Inferior parietal cortex (tissue), 1 donor: ENCODE results near the gene TRIL.
A peak's percentile ranks its signal among the peaks of the same experiment; 100 is the strongest.

Experiments used
- DNase-seq: peaks from one replicate; pipeline ENCODE4 v3.0.0-alpha.2; 2016; ENCODE audit errors: extremely low spot score

Gene TRIL

DNA sequence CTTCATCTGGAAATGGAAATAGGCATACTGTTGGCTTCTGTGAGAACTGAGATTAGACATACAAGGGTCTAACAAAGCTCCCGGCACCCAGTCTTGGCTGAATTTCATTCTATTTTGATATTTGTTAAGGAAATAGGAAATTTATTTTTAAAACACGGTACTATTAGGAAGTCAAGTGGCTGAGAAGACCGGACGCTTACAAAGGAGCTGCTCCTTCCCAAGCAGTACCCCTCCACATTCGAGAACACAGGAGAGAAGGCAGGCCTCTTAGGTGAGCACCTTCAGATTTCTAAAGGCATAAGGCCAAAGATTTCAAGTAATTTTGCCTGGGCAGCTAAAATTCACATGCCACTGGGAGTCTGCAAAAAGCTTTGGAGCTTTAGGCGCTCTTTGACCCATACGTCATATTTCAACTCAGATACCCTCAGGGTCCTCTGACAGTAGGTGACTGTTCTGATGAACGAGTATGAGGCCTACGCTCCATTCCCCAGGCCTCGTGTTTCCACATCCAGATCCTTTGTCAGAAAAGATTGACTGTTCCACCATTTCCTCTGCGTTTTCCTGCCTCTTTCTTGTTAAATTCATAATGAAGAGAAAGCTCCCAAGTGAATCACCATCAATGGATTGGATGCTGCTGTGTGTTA, 17.3 kb downstream of the TRIL start:
- DNase-seq: no peak

DNA sequence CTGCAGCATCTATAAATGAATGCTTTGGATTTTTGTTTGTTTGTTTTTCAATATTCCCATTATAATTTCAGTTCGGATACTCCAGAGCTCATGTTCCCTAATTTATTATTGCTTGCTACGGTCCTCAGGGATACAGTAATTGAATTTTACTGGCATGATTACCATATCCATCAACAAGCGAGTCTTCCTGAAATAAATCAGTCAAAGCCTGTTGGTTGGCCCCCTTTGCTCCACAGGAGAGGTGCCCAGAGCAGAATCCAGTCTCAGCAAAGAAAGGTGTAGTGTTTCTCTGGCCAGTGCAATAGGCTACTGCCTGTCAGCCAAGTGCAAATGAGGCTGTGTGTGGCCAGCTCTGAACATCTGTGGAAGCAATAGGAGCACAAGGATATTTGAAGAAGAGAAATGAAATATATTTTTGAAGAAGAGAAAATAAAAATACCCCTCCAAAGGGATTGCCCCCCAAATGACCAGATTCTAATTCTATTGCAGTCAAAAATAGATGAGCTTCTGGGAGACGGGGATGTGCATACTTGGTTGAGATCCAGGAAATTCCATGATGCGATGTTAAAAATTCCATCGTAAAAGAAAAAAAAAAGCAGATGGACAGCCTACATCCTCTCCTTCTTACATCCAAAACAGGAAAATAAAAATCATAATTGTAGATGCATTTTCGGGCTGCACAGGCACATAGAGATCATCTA, 18.1 kb downstream of the TRIL start:
- no peak for DNase-seq

DNA sequence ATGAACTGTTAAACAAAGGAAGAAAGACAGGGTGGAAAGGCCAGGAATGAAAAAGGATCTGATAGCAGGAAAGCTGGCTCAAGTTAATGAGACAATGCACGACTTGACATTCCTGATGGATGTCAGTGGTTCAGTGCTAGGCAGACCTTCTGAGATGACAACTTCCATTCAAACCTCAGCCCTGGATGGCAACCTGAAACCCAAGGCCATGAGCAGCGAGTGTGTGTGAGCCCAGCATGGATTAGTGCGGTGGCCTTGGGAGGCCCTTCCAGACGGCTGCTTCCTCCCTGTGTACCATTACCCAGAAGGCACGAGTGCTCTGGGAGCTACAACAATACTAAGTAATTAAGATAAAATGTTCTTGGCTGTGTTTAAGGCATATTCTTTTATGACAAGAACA, 18.8 kb downstream of the TRIL start:
- DNase-seq: no peak

DNA sequence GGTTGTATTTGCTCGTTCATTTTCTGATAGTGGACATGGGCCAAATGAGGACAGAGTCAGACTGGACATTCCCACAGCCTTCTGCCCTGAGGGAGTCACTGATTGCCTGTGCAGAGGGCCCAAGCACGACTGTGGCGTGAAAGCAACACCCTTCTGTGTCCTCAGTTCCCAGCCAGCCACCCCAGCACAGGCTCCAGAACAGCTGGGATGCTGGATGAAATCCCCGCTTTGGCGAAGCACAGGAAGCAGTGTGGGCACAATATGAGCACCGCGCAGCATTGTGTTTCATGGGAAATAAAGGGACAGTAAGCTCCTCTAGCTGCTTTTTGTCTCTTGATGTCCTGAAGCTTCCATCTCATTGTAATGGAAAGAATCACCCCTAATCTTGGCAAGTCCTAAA, 20.5 kb downstream of the TRIL start:
- DNase-seq: no peak

DNA sequence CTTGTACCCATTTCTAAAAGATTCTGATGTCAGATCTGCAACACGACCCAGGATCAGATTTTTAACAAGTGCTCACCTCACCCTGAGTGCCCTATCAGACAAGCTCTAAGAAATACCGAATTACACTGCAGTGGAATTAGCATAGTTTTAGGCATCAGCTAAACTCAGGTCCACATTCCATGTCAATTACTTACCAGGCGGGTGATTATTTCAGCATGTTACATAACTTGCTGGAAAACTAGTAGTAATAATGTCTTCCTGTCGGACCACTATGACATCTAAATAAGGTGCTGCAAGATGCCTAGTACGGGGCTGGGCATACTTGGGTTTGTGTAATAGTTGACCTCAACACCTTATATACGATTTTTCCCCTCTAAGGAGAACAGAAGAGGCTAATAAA, 21.0 kb downstream of the TRIL start:
- no peak for DNase-seq

DNA sequence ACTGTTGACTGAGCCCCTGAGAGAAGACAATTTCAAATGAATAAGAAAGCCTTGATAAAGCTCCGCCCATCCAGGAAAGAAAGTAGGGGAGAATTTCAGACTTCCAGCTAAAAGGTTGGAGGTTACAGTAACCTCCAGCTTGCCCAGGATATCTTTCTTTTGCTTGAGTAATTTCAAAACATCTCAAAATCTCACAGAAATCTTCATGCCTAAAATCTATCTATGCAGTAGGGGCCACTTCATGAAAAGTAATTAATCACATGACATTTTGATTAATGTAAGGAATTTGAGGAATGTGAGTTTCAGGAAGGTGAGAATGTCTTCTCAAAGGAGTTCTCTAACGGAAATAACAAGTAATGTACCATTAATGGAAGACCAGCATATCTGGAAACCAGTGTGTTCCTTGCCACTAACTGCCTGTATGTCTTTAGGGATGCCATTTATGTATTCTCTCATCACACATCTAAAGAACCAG, 24.2 kb downstream of the TRIL start:
- DNase-seq: no peak

DNA sequence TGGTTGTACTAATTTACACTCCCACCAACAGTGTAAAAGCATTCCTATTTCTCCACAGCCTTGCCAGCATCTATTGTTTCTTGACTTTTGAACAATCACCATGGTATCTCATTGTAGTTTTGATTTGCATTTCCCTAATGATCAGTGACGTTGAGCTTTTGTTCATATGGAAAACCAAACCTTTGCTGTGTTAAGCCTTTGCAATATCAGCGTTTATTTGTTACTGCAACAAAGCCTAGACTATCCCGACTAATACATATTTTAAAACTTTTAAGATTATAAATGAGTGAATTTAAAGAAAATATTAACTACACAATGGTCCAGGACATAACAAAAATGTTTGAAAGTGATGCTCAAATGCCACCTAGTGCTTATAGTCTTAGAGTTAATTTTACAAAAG, 26.6 kb downstream of the TRIL start:
- DNase-seq: no peak

DNA sequence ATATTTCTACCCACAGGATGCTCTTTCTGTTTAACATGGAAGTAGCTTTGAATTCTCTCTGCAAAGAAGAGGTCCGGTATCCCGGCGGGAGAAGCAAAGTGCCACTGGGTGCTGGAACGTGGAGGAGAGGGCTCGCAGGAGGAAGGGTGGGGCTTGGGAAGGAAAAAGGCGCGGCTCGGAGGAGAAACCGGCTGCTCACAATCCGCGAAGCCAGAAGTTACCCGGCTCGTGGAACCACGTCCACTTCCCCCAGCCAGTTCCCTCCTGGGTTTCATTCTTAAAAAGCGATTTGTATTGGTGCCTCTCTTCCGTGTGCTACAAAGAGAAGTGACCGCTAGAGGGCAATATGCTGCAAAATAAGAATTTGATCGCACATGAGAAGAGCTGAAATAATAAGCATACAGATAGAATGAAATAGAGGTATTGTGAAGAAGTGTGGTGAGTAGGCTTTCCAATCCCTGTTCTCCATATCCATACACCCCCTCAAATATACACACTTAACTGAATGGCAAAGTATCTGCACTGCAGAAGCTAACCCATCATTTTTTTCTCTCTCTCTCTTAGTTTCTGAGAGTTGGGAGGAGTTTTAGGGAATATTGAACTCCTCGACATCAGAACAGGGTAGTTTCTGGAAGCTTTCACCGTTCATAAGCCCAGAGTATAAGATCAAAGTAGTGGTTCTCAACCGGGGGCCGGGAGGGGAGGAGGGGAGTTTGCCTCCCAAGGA, 31.1 kb downstream of the TRIL start:
- peak; percentile 95 for DNase-seq

DNA sequence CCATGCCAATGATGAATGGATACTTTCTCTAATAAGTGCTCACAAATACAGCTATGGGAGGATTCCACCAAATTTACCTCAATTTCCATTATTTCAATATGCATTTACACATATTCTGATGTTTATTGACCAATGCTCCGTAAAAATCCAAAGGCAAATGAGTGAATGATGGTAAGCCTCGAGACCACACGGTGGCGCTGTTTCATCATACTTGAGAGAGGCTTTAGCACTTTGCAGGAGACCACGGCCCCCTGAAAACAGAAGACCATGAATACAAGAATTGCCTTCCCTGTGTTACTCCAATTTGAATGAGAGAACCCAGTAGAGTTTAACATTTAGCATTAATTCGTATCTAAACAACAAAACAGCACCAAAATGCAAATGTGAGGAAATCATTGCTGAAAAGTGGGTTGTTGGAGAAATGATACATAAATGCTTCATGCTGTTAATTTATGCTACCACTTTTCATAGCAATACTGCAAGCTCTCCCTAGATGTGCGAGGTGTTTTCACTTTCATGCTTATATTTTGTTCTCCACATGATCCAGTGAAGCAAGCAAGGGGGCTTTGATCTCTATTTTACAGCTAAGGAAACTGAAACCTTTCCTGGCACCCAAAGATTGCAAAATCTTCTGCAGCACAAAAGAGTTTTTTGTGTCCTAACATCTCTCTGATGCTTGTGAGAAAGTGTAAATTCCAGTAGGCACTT, 35.4 kb downstream of the TRIL start:
- DNase-seq: peak; percentile 96

DNA sequence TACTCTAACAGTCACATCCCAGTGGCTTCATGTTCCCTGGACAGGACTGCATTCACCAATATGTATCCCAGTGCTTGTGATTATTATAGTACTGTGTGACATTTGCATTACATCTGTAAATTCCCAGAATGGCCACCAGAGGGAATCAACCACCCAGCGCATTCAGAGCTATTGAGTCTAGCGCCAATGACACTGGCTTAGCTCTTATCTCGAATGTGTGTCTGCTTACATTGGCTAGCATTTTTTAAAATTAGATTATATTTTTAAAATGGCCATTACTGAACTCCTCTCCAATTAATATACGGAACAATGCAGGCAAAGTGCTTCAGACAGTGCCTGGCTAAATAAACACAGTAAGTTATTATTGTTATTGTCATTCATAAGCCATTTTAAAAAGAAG, 36.3 kb downstream of the TRIL start:
- DNase-seq: peak; percentile 87

DNA sequence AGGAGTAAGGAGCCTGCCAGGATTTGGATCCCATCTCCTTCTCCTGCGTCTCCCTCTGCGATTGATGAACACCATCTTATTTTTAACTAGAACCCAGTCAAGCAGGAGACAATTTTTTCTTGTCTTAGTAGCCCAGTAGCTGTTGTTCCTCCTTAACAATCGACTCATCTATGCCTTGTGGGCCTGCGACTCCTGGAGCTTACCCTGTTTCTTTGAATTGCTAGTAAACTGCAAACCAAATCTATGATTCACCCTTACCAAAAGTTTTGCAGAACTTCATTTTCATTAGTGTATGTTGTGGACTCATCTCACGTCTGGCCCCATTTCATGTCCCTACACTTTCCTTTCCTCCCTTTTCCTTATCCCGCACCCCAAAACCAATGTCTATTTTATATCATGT, 37.7 kb downstream of the TRIL start:
- no peak for DNase-seq

DNA sequence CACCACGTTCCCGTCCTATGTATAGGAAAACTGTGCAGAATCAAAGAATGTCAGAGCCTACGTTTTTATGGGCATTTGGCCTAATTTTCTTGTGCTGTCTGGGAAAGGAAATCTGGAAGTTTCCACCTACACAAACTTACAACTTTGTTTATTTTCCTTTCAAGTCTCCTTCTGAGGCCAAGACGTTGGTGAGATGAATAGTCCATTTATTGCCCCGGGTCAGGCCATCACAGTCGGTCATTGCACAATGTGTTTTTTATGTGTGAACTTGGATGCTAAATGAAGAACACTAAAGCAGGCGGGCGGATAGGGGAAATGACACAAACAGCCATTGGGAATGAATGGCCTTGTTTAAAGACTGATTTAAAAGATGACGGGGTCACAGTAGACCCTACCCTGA, 38.6 kb downstream of the TRIL start:
- DNase-seq: peak; percentile 22

DNA sequence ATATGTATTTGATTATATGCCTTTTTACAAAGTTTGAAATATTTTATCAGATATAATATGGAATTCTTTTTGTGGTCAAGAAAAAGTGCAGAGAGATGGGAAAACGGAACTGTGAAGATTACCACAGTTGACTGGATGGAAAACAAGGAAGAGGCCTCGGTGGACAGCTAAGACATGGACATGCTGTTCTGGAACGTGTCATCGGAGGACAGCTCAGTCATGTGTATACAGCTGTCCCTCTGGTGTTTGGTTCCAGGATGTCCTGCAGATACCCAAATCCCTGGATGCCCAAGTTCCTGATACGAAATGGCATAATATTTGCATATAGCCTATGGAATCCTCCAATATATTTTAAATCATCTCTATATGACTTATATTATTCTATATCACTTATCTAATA, 49.4 kb downstream of the TRIL start:
- no peak for DNase-seq

DNA sequence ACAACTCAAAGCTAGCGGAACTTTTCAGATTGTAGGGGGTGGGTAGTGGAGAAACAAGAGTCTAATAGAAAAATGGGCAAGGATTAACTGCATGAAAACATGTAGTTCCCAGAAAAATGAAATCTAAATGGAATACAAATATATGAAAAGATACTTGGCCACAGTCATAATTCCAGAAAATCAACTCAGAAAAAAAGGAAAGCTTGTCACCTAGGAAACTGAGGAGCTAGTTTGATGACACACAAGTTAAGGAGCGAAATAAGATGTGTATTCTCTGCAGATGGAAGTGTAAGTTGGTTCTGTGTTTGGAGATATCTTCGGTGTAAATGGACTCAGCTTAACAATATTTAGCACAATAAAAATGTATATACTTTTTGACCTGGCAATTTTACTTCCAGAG, 52.7 kb downstream of the TRIL start:
- DNase-seq: no peak

DNA sequence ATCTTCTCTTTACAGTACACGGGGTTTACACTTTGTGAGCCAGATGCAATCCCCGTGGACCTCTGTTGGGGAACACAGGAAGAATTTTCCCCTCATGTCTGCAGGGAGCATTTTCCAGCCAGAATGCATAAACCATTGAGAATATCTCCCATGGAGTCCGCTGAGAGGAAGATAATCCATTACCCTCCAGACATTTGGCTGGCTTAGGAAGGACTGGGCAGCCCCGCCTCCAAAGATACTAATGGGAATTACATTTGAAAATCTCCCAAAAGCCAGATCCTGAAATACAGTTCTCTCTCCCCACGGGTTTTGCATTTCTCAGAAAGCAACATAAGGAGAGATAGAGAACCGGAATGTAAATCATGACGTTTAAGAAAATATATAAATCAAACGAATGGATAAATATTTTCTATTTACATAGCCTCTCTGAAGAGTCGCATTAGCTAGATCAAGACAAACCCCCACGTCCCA, 53.5 kb downstream of the TRIL start:
- DNase-seq: no peak

DNA sequence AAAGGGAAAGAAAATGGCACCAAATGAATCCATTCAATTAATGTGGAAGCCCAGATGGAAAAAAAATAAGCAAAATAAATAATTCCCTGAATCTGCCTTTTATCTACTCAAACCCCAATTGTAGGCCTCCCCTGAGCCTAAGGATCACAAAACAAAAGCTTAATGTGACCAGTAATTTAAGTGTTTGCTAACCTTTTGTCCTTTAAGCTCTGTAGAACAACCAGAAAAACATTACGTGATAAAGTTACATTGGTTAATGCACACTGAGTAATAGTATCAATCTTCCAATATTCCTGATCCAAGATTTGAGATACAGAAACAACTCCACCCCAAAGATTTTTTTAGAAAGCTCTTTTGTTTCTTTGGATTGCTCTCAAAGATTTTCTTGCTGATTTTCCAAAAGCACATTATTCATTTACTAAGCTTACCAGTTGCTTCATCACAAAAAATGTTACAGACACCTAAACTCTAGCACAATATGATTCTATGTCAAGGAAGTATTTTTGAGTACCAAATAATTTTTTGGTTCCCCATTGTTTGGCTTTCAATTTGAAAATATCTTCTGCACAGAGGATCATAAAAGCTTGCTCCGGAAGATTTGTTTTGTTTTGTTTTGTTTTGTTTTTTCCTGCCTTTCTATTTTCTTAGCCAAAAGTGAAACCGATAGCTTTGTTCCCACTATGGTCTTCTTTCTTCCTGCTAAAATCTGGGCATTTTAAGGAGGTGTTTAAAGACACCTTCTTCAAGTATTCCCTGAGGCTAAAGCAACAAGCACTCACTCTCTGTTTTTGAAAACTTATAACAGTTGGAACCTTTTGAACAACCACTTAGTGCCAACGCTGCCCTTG, 54.2 kb downstream of the TRIL start:
- DNase-seq: no peak
